Ramos (cell line): ENCODE data around the gene PRKCZ.

Source experiments
- in situ Hi-C: fragments of 300-500 bp; cut with MboI; formaldehyde crosslinking; loops from one replicate; pipeline ENCODE4 v1.14.3; 2022; ENCODE audit warnings: low sequenced_read_pairs; ENCODE audit not compliant: unreplicated experiment

Gene PRKCZ

GRCh38 chr1:2059290-2059953, 9.2 kb downstream of the PRKCZ start:
- in situ Hi-C loops: no loop called here

GRCh38 chr1:2060072-2060471, 9.9 kb downstream of the PRKCZ start:
- in situ Hi-C loops: no loop called here

GRCh38 chr1:2060535-2060934, 10.3 kb downstream of the PRKCZ start:
- in situ Hi-C loops: no loop called here

- in situ Hi-C loops: no loop called here
These were observed 11.0 kb downstream of the PRKCZ start for GRCh38 chr1:2061065-2061778.

GRCh38 chr1:2065699-2066098, 15.5 kb downstream of the PRKCZ start:
- in situ Hi-C loops: no loop called here

- in situ Hi-C loops: no loop called here
These were observed 17.2 kb downstream of the PRKCZ start for GRCh38 chr1:2067393-2067792.

- in situ Hi-C loops: no loop called here
These were observed 17.8 kb downstream of the PRKCZ start for GRCh38 chr1:2067981-2068380.

GRCh38 chr1:2068951-2069350, 18.7 kb downstream of the PRKCZ start:
- in situ Hi-C loops: no loop called here

GRCh38 chr1:2070016-2070415, 19.8 kb downstream of the PRKCZ start:
- in situ Hi-C loops: no loop called here

GRCh38 chr1:2070800-2071530, 20.8 kb downstream of the PRKCZ start:
- in situ Hi-C loops: no loop called here

- in situ Hi-C loops: no loop called here
These were observed 22.0 kb downstream of the PRKCZ start for GRCh38 chr1:2072109-2072806.

- in situ Hi-C loops: no loop called here
These were observed 22.7 kb downstream of the PRKCZ start for GRCh38 chr1:2072891-2073290.

- in situ Hi-C loops: no loop called here
These were observed 23.4 kb downstream of the PRKCZ start for GRCh38 chr1:2073382-2074230.

GRCh38 chr1:2074396-2074795, 24.2 kb downstream of the PRKCZ start:
- in situ Hi-C loops: no loop called here

- in situ Hi-C loops: no loop called here
These were observed 24.9 kb downstream of the PRKCZ start for GRCh38 chr1:2074944-2075740.

- in situ Hi-C loops: no loop called here
These were observed 26.6 kb downstream of the PRKCZ start for GRCh38 chr1:2076826-2077225.

GRCh38 chr1:2078170-2078569, 28.0 kb downstream of the PRKCZ start:
- in situ Hi-C loops: no loop called here

- in situ Hi-C loops: no loop called here
These were observed 29.3 kb downstream of the PRKCZ start for GRCh38 chr1:2079396-2080085.

GRCh38 chr1:2080140-2080539, 29.9 kb downstream of the PRKCZ start:
- in situ Hi-C loops: no loop called here
